GM19438 (cell line): Measurements from ENCODE around the gene FSD2.
"Not testable (repeated sequence)": the region's sequence is repeated elsewhere in the genome, so short reads cannot be mapped to it uniquely, and the experiment has no call there.

Experiments
- ATAC-seq: cut with Tn5 transposase; IDR thresholded peaks from one replicate; pipeline ENCODE4 v1.9.1; 2021; ENCODE audit warnings: low read depth; ENCODE audit not compliant: unreplicated experiment

The FSD2 gene

GRCh38 chr15:82831894-82832600, 26.2 kb upstream of the FSD2 start:
- ATAC-seq: no peak

GRCh38 chr15:82830427-82831173, 24.7 kb upstream of the FSD2 start:
- no peak for ATAC-seq

- ATAC-seq: no peak
Observed at GRCh38 chr15:82829234-82829633, 23.4 kb upstream of the FSD2 start.

DNA sequence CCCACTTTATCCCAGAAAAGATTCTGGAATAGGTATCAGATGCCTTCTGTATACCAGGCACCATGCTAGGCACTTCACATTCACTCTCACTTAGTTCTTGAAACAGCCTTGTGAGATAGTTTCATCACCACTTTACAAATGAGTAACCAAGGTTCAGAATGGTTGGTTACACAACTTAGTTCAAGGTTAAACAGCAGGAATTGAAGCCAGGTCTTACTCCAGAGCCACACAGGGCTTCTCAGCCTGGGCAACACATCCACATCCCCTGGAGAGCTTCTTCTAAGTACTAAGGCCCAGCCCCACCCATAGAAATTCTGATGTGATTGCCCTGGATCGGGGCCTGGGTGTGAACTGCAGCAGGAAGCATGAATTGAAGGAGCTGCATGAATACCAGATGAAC, 22.2 kb upstream of the FSD2 start:
- ATAC-seq: no peak

- no peak for ATAC-seq
Observed at GRCh38 chr15:82823049-82823448, 17.2 kb upstream of the FSD2 start.

DNA sequence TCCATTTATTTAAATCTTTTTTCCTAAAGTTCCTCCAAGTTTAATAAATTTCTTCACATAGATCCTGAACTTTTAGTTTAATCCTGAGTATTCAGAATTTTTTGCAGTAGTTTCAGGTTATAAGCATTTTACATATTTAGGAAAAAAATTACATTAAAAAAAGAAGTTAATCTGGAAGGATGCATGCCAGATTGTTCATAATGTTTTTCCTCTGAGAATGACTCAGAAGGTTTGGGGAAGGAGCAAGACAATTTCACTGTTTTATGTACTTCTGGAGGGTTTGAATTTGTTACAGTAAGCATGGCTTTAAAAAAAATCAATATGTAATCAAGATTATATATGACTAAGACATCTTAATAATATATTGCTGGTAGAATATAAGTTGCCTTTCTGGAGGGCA, 16.0 kb upstream of the FSD2 start:
- ATAC-seq: not testable (repeated sequence)

GRCh38 chr15:82821396-82821795, 15.5 kb upstream of the FSD2 start:
- not testable (repeated sequence) for ATAC-seq

DNA sequence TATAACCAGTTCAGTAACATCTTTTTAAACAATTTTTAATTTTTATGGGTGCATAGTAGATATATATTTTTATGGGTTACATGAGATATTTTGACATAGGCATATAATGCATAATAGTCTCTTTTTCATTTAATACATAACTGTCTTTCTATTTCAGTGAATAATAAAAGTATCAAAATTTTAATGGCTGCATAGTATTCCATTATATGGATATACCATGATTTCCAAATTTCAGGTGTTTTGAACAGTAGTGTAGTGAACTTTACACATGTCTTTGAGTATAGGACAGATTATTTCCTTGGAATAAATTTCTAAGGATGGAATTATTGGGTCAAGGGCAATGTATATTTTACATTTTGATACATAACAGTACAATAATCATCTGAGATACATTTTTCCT, 14.3 kb upstream of the FSD2 start:
- no peak for ATAC-seq

DNA sequence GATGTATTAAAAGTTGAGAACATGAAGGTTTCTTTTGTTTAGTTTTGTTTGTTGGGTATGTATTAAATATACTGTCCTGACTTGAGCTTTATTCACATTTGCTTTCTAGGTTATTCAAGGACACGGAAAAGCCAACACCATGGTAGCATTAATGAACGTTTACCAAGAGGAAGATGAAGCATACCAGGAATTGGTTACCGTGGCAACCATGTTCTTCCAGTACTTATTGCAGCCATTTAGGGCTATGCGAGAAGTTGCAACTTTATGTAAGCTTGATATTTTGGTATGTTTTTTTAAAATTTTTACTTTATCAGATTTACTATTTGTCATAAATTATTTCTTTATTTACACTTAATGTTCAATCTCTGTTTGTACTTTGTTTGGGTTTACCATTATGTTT, 7.1 kb upstream of the FSD2 start:
- no peak for ATAC-seq

- no peak for ATAC-seq
Observed at GRCh38 chr15:82810890-82811426, 5.1 kb upstream of the FSD2 start.

DNA sequence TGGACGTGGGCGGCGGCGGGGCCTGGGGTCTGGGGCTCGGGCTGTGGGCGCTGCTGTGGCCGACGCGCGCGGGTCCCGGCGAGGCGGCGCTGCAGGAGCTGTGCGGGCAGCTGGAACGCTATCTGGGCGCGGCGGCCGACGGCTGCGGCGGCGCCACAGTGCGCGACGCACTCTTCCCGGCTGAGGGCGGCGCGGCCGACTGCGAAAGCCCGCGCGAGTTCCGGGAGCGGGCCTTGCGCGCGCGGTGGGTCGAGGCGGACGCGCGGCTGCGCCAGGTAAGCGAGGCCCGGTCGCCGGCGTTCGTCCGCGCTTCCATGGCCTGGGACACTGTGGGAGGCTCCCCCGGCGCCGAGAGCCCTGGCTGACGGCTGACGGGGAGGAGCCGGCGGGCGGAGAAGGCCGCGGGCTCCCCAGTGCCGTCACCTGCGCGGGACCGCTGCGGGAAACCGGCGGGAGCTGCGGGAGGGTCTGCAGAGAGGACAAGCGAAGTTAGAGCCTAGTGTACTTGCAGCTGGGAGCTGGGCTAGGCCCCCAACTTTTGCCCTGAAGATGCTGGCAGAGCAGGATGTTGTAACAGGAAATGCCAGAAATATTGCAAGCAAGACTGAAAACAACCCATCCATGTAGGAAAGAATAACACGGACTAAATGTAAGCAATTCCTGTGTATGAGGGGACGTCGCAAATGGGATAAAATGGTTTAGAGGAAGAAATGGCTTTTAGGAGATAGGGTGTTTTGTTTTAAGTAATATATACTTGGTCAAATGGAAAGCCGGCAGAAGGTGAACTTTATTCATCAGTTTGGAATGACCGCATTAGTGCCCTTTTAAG, 4.4 kb upstream of the FSD2 start:
- peak; percentile 6 for ATAC-seq

- ATAC-seq: peak; percentile 76
Observed at GRCh38 chr15:82809308-82810060, 3.6 kb upstream of the FSD2 start, which contains the start of gene WHAMM. Gene WHAMM, plus strand, starts transcription at chr15:82809628. Its CDS starts 99 bp downstream, at chr15:82809727.

- ATAC-seq: no peak
Observed at GRCh38 chr15:82808634-82809041, 2.8 kb upstream of the FSD2 start.

DNA sequence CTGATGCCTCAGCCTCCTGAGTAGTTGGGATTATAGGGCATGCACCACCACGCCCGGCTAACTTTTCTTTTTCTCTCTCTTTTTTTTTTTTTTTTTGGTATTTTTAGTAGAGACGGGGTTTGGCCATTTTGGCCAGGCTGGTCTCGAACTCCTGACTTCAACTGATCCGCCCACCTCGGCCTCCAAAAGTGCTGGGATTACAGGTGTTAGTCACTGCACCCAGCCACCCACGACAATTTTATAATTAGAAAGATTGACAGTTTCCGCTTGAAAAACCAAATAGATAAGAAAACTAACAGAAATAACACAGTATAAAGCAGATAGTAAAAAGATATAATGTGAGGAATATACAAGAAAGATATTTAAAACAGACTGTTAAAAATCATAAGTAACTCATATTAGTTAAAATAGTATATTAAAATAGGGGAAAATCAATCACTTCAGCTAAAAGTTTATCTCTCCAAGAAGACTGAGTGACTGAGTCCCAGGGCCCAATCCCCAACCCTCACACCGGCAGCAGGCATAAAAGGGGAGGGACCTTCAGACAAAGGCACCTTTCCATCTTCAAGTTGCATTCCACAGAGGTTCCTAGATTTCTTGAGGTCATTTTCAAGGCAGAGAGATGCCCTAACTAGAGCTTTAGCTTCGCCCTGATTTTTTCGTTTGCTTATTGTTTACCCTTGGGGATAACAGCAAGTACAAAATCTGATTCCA, 2.2 kb upstream of the FSD2 start:
- no peak for ATAC-seq

DNA sequence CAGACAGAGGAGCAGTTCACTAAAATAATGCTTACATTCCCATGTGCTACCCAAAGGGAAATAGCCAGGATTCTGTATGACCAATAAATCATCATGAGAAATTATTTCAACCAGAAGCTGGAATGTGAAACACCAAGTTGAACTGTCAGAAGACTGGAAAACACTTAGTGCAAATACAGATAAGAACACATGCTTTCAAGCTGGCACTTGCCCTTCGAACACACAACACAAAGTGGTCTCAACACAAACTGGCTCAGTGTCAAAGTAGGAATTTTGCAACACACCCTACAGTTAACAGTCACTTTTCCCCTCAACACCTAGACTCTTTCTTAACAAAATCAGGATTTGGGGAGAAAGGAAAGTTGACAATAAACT, 1.3 kb downstream of the FSD2 start:
- ATAC-seq: no peak

DNA sequence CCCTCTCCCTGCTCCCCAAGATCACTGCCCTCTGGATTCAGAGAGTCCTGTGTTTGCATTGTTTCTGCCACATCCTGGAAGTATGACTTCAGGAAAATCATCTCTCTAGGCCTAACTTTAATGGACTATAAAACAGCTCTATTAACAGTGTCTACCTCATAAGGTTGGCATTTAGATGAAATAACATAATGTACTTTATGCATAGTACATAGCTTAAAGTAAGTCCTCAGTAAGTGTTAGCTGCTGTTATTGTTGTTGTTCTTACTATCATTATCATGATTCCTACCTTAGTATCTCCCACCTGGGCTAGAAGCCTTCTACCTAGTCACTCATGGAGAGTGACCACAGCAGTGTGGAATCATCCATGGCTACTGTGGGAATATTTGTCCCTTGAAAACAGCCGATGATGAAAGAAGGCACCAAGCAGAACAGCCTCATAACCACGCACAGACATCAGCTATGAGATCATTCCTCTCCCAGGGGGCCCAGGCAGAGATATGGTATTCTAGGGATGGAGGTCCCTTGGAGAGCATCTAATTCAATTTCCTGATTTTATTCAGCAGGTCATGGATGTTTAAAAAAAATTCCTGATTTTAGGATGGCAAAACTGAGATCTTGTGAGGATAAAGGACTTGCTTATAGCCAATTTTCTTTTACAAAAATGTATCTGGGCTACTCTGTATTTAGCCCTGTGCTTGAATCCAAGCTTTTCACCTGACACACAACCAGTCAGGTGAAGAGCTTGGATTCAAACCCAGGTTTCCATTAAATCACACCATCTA, 1.9 kb downstream of the FSD2 start:
- ATAC-seq: no peak

DNA sequence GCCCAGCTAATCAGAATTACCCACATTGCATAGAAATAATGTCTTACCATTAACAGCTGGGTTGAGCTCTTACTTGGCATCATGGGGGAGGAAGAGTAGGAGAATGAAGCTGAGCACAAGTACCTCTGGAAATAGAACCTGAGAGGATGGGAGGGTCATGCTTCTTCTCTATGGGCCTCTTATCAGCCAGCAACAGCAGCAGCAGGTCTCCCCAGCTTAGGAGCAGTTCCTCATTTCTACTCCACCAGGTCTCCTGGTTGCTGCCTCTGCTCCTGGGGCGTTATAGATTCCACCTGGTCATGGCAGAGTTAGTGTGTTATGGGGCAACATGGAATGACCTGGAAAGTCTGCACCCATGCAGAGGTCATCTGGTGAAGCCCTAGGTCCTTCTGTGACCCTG, 3.4 kb downstream of the FSD2 start:
- ATAC-seq: no peak

DNA sequence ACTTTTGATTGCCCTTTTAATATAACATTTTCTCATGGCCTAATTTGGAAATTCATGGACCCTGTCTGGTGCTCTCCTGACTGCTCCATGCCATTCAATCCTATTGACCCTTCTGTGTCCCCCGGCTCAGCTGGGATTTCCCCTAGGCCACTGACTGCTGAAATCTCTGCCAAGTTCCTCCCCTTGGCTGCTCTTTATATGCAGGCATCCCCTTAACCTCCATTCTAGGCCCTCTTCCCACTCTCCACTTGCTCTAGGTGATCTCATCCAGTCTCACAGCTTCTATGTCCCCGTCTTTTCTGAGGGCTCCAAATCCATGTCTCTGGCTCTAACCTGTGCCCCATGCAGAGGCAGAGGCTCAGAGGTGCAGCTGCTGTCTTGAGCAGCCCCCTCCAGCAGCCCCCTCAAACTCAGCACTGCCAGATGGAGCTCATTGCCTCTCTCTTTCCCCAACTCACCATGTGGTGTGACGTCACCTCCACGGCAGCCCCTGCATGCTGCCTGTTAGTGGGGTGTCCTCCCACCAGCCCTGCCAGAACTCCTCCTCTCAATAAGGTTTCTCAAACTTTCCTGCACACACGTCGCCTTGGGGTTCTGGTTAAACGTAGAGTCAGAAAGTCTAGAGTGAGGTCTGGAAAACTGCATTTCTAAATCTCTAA, 6.6 kb downstream of the FSD2 start:
- no peak for ATAC-seq
